ENCODE data around the gene ERI2. TPM values are rescaled to one million over a fixed set of nuclear protein-coding genes. Genes with fewer than 3 reads are reported as not detected.

ERI2 gene
- total RNA-seq, 1 experiment from 2014 or later: 22.4 TPM

DNA sequence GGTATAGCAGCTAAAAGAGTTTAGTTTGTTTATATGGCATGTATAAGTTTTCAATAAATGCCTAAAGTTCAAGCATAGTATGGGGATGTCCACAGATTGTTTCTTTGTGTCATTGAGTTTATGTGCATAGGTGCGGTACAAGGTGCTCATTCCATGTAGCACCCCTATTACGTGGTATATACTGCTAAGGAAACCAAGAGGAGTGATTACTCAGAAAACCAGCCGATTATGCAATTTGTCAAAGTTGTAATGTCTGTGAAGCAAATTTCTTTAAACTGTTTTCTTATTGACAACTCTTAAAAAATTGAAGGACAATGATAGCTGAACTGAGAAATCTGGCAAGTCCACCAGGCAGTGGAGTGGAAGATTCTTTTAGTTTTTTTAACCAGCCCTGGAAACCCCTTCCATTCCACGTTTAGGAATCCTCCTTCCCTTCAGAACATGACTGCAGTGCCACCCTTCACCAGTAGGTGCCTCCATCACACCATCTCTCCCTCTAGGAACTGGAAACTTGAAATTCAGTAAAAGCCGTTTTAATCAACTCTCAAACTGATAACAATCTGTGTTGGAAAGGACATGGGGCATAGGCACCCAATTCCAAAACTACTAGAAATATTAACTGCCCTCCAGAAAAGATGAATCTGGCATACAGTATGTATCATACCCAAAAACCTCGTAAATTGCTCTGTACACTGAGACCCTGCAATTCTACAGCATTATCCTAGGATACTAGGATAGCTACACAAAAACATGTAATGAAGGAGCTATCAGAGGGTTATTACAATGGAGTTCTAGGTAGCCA, 43.5 kb upstream of the ERI2 start:
- Histone ChIP-seq H2BK20ac (ENCODE audit: low read depth, low read length, poor library complexity, severe bottlenecking) (no peak overlapping the region), H2AK5ac (ENCODE audit: insufficient read length, low read length) (no peak overlapping the region), H3K23ac (ENCODE audit: insufficient read length, low read depth, low read length) (no peak overlapping the region), H3K4me1 (ENCODE audit: insufficient read depth, low read length) (no peaks in the 10 kb centered on the region), H3K27ac (ENCODE audit: insufficient read length, low read depth, low read length) (no peak overlapping the region), H3K23me2 (ENCODE audit: insufficient read length, low read depth, low read length, poor library complexity, severe bottlenecking) (no peaks in the 10 kb centered on the region), H3K56ac (ENCODE audit: insufficient read length, low read depth, low read length) (no peak overlapping the region), H3K18ac (ENCODE audit: insufficient read length, low read depth, low read length) (no peak overlapping the region), H3K4ac (ENCODE audit: low read depth, low read length) (no peak overlapping the region), H3K4me2 (ENCODE audit: insufficient read depth, insufficient read length, low read length) (no peak overlapping the region), H2AFZ (ENCODE audit: low read length) (no peak overlapping the region), H2BK12ac (ENCODE audit: insufficient read length, low read depth, low read length) (no peak overlapping the region), H2BK5ac (ENCODE audit: insufficient read length, low read length) (no peak overlapping the region), H3K9ac (ENCODE audit: extremely low read depth, insufficient read length, low read length) (no peak overlapping the region), H4K5ac (ENCODE audit: insufficient read length, low read depth, low read length) (no peak overlapping the region), H2BK120ac (ENCODE audit: low read depth, low read length, poor library complexity, severe bottlenecking) (no peak overlapping the region), H3T11ph (ENCODE audit: low read length) (no peak overlapping the region), H4K20me1 (ENCODE audit: control insufficient read depth, insufficient read depth, insufficient read length) (no peaks in the 10 kb centered on the region), H3K14ac (ENCODE audit: insufficient read depth, low read length) (no peak overlapping the region), H3K9me3 (ENCODE audit: control insufficient read depth, low read depth, low read length) (no peaks in the 10 kb centered on the region), H3K79me1 (ENCODE audit: insufficient read depth, low read depth, low read length, poor library complexity, severe bottlenecking) (no peaks in the 10 kb centered on the region), H3K27me3 (ENCODE audit: insufficient read depth, low read length) (no peaks in the 10 kb centered on the region; the same call in 1 of the 2 replicates), H2BK15ac (ENCODE audit: low read depth, low read length) (no peak overlapping the region), H4K8ac (replicated peaks; ENCODE audit: insufficient read length, low read depth, low read length) (no peak overlapping the region), H4K91ac (ENCODE audit: insufficient read length, low read depth, low read length) (no peak overlapping the region), H3K79me2 (ENCODE audit: insufficient read depth, low read length) (no peaks in the 10 kb centered on the region)
- H3K4me3 Mint-ChIP-seq: no peak overlapping the region
- peak; percentile 96 for TF ChIP-seq CTCF (conservative IDR thresholded peaks at IDR 0.05)
- WGBS (ENCODE audit: extremely low coverage, insufficient read length, low lambda C conversion rate): no CpG with 5 or more reads among the region's 6 CpGs
- no peaks in the 10 kb centered on the region for H3K27me3 Mint-ChIP-seq (ENCODE audit: low read depth)
- H3K36me3 Mint-ChIP-seq (ENCODE audit: insufficient read depth in 1 of 3, low read depth in 3 of 3): peaks cover 4 to 20% (median 6%) of the 10 kb centered on the region in 3 experiments; a peak in 5 of 7 replicates
- H3K4me1 Mint-ChIP-seq: no peaks in the 10 kb centered on the region
- DNase-seq: peak; percentile 51
- no peaks in the 10 kb centered on the region for H3K9me3 Mint-ChIP-seq
- no peak overlapping the region for H3K27ac Mint-ChIP-seq

All from H9 (cell line).